C1 segment of cervical spinal cord (tissue), 14 donors: Measurements from ENCODE around the gene EFL1.
"Not testable (repeated sequence)": the region's sequence is repeated elsewhere in the genome, so short reads cannot be mapped to it uniquely, and the experiment has no call there.

ENCODE experiments used
- DNase-seq, 14 donors: peaks; one replicate each; lab custom pipeline; 2025; lab: John Stamatoyannopoulos, UW

EFL1 gene

DNA sequence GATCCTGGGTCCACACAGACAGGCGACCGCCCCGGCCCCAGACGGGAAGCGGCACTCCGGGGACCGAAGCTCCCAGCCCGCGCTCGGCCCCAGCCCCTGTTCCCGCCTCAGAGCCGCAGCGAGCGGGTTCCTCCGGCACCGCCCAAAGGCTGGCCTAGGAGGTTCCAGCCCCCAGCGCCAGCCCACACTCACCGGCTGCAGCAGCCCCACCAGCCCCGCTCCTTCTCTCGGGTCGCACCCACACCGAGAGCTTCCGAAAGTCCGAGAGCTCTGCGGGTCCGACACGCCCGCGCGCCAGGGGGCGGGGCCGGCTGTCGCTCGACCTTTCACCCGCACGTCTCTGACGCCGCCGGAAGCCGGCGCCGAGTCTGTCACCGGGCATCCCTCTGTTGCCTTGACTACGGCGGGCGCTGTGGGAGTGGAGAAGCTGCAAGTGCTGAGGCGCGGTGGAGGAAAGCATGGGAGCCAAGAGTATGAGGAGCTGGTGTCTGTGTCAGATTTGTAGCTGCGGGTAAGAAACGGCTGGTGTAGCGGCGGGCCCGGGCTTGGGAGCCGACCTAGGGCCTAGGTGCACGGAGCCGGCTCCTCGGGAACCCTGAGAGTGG lies at the start of gene EFL1, which contains the start of gene SAXO2:
Gene EFL1, minus strand, starts transcription at position 313 of the 605 bp plus-strand sequence. CDS start 956 bp downstream, outside the sequence.
Gene SAXO2, plus strand, starts transcription at position 397 of the 605 bp plus-strand sequence. Its CDS starts 62 bp downstream, at position 459.
- peak; percentile 51 to 90 (median 86) for DNase-seq

DNA sequence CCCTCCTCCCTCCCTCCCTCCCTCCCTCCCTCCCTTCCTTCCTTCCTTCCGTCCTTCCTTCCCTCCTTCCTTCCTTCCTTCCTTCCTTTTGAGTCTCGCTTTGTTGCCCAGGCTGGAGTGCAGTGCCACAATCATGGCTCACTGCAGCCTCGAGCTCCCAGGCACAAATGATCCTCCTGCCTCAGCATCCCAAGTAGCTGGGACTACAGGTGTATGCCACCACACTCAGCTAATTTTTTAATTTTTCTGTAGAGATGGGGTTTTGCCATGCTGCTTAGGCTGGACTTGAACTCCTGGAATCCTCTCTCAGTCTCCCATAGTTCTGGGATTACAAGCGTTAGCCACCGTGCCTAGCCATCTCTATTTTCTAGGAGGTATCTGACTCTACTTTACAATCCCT lies 48.8 kb upstream of the EFL1 start:
- not testable (repeated sequence) for DNase-seq

DNA sequence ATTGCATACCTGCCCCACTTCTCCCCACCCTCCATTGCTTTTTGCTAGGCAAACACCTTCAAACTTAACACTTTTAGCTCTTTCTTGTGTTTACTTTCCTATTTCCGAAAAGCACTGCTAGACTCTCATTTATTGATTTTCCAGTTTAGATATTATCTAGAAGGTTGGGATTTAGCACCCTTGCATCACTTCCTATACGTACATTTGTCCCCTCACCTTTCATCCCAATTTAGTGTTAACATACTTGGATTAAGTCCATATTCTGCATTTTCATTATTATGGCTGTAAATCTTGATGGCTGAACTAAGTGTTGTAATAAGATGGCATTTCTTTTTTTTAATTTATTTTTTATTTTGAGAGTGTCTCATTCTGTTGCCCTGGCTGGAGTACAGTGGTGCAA lies 47.3 kb upstream of the EFL1 start:
- DNase-seq = no peak

DNA sequence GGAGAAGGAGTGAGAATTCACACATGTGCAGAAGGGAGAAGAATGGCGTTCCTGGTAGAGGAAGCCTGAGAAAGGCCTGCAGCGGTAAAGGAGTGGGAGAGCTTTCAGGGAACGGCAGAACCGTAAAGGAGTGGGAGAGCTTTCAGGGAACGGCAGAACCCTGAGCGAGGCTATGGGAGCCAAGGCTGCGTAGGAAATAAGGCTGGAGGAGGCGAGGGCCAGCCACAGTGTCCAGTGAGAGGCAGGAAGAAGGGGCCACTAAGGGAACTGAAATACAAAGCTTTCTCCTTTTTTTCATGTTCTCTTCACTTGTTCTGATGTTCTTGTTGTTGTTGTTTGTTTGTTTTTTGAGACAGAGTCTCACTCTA lies 45.2 kb upstream of the EFL1 start:
- DNase-seq = no peak

DNA sequence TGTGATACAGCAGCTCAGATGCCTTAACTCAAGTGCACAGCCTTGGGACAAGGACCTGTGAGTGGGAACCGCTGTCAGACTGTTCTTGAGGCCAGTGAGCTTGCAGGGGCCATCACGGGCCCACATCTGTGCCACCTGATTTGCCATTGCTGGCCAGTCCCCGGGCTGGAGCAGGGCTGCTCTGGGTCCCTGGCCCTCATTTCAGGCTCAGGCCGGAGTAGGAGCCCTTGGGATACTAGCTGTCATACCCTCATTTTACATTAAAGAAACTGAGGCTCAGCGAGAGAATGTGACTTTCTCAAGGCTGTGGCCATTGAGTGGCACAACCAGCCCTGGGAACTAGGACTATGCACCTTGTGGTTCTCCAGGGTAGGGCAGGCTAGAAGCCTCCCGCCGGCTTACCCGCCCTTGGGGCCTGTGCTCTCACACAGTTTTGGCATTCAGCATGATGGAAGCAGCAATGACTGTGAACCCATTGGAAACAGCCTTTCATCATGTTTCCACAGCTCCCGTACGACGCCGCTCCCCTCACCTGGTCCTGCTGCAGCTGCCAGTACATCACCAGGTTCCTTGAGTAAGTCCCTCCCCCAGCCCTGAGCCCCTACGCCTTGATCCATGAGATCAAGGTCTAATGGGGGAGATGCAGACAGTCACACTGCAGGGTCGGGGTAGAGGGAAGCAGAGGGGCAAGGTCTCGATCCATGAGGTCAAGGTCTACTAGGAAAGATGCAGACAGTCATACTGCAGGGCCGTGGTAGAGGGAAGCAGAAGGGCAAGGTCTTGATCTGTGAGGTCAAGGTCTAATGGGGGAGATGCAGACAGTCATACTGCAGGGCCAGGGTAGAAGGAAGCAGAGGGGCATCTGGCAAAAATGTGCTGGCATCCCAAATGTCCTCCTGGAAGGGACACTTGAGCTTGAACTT lies 44.5 kb upstream of the EFL1 start:
- DNase-seq = no peak

DNA sequence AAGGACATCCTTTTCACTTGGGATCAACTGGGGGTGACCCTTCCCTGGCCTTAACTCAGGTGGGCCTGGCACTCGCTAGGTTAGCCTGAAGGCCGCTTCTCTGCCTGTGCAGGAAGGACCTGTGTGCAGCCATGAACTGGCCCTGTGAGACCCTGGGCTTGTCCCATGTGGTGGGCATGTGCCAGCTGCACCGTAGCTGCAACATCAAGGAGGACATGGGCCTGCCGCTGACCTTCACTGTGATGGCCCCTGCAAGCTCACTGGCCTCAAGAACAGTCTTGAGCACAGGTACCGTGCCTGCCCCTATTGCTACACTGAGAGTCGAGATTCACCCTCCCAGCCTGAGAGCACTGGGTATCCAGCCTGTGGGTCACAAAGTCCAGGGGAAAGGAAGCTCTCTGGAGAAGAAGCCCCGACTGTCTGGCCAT lies 43.1 kb upstream of the EFL1 start:
- no peak for DNase-seq

DNA sequence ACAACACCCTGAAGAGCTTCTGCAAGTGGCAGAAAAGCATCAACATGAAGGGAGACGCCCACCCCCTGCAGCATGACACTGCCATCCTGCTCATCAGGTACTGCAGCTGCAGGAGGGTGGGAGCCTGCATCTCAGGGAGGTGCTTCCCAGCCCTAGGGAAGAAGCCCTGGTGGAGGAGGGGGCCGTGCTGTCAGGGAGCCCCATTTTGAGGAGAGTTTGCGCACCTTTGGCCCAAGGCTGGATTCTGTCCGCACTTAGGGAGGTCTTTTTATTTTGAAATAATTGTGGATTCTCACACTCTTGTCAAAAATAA lies 42.2 kb upstream of the EFL1 start:
- no peak for DNase-seq

DNA sequence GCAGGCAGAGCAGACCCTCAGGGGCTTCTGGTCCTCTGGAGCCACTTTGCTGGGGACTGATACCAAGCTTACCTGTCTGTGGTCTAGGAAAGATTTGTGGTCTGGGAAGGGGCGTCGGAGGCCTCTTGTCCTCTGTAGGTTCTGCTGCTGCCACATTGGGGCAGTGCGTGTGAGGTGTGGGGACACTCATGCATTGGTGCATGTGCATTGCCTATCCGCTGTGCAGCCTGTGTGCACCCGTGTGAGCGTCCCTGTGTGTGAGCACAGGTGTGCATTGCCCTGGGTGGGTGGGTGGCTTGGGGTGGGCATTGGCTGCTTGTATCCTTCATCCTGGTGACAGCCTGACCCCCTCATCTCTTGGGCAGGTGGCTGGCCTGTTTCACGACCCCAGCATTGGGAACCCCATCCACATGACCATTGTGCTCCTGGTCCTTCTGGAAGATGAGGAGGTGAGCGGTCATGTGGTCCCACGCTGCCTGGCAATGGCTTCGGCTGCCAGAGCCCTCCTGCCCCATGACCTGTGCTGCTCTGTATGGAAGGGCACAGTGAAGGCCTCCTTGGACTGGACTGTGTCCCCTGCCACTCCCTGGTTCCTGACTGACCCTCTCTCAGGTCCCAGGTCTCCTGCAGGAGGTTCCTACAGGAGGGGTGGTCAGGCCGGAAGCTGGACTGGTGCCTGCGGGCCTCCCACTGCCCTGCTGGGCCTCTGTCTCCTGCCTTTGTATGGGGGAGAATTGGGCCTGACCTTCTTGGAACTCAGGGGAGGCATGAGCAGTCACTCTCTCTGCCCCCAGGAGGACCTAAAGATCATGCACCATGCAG lies 41.6 kb upstream of the EFL1 start:
- no peak for DNase-seq

DNA sequence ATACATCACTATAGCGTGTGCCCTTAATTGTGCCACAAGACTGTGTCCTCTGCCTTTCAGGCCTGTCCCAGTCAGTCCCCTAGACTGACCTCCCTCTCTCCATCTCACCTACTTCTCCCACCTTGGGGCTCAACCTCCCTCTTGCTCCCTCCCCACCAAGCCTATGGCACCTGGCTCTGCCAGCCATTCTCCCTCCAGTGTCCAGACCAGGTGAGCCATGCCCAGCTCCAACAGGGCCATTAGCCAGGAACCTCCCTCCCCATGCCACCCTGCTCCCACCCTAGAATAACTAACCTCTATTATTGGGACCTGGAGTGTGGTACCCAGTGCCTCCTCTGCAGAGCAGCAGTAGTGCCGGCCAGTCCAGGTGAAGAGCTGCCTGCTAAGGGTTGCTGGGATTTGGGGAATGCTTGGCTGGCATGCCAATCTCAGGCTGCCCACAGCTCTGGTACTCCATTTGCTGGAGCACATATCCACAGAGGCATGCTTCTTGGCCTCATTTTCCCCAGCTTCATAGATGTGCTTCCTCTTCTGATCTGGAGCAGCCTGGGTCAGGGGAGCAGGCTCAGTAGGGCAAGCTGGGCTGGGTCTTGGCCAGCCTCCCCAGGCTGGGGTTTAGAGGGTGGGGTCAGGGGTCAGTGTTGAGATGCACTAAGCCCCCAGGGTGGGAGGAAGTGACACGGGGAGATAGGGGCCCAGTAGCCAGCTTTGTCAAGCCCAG lies 38.9 kb upstream of the EFL1 start:
- DNase-seq = no peak

DNA sequence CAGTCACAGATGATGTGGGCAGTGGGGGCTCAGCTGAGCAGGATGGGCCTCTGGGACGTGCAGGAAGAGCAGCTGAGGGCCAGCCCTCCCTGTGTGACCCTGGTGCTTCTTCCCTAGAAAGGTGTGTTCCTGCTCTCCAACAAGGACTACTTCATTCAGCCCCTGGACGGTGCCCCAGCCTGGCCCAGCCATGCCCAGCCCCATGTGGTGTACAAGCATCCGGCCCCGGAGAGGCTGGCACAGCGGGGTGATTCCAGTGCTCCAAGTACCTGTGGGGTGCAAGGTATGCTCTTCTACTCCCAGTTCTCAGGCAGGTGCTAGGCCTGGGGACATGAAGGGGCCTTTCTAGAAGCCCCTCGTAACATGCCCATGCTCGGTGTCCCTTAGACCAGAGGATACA lies 38.3 kb upstream of the EFL1 start:
- no peak for DNase-seq

DNA sequence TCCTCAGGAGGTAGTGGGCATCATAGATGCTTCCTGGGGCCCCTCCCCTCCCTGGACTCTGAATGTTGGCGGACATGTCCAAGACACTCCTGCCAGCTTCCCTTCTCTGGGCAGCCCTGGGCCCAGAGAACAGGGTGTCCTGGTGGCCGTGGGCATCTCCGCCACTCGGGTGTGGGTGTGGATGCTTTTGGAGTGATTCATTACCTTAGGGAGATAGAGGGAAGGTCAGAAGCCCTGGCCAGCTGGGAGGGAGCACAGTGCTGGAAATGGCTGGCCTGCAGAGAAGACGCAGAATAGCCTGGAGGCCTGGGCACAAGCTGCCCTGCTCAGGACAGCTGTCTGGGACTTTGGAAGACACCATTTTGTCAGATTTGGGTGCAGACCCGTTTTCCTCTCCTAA lies 37.8 kb upstream of the EFL1 start:
- not testable (repeated sequence) for DNase-seq

DNA sequence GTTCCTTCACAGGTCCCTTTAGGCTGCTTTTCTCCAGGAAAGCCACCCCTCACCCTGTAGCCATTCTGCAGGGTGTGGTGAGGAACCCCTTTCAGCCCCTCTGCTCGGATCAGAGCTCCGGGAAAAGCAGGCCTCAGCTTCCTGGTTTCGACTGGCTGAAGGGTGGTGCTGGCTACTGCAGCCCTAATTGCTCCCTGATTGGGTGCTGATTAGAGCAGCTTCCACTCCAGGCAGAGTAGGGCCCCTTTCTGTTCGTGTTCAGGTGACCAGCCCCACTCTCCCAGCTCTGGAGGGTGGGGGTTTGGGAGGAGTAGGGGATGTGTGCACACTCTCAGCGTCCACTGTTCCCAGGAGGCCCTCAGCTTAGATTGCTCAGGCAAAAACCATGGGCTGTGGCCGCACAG lies 37.0 kb upstream of the EFL1 start:
- not testable (repeated sequence) for DNase-seq

DNA sequence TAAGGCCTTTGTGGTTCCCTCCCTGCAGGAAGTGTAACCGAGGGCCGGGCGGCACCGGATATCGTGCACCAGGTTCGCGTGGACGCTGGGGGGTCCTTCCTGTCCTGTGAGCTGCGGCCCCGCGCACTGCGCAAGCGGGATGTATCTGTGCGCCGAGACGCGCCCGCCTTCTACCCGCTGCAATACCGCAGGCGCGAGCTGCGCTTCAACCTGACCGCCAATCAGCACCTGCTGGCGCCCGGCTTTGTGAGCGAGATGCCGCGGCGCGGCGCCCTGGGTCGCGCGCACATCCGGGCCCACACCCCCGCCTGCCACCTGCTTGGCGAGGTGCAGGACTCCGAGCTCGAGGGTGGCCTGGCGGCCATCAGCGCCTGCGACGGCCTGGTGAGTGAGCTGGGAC lies 36.0 kb upstream of the EFL1 start:
- DNase-seq = no peak

DNA sequence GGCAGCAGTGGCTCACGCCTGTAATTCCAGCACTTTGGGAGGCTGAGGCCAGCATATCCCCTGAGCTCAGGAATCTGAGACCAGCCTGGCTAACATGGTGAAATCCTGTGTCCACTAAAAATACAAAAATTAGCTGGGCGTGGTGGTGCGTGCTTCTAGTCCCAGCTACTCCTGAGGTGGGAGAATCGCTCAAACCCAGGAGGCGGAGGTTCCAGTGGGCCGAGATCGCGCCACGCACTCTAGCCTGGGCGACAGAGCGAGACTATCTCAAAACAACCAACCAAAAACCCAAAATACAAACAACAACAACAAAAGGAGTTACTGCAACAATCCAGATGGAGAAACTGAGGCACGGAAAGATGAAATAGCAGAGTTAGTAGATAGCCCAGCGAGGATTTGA lies 35.5 kb upstream of the EFL1 start:
- DNase-seq = no peak

DNA sequence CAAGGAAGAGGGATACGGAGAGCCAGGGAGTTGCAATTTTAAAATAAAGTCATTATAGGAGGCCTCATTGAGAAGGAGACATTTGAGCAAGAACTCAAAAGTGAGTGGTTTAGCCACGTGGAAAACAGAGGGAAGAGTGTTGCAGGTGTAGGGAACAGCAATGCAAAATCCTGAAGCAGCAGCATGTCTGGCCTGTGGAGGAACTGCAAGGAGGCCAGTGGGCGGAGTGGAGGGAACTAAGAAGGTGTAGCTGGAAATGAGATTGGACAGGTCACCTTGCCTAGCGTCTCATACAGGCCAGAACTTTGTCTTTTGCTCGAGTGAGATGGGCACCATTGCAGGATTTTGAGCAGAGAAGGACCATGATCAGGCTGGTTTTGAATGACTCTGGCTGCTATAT lies 35.0 kb upstream of the EFL1 start:
- DNase-seq = no peak

DNA sequence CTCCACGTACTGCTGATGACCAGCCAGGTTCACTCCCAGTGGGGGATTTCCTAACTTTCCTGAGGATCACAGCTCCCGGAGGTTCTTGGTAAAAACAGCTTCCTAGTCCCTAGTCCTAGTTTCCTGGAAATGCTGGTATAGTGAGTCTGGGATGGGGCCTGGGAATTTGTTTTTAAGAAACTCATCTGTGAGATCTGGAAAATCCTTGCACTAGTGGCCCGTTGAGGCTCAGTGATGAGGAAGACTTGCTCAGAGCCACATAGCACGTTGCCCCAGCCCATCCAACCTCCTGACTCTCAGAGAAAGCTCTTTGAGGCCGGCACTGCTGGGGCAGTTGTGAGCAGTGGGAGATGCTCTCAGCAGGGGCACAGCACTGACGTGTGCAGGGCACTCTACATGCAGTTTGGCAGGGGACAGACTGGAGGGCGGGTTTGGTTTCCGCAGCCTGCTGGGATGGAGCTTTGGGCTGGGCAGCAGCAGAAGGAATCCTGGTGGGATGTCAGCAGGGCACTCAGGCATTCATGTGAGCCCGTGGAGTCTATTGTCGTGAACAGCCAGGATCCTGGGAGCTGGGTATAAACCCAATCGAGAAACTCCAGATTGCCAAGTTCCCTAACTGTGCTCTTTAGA lies 31.6 kb upstream of the EFL1 start:
- no peak for DNase-seq

DNA sequence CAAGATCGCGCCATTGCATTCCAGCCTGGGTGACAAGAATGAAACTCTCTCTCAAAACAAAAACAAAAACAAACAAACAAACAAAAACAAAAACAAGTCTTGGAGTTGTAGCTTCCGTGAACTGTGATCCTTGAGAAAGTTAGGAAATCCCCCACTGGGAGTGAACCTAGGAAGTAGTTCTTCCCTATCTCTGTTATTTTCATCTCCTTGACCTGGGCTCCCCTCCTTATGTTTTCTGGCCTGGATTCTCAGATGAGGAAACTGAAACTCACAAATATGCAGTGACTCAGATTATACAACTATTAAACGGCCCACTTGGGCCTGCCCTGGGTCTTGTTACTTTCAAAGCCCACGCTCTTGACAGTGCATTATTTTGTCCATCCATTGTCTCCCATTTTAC lies 29.7 kb upstream of the EFL1 start:
- no peak for DNase-seq

DNA sequence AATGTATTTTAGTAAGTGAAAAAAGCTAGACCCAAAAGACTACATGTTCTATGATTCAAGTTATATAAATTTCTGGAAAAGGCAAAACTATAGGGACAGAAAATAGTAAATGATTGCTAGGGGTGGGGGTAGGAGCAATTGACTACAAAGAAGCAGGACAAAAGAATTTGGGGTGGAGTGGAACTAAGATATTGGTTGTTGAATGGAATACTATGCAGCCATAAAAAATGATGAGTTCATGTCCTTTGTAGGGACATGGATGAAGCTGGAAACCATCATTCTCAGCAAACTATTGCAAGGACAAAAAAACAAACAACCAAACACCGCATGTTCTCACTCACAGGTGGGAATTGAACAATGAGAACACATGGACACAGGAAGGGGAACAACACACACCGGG lies 25.7 kb upstream of the EFL1 start:
- DNase-seq = not testable (repeated sequence)

DNA sequence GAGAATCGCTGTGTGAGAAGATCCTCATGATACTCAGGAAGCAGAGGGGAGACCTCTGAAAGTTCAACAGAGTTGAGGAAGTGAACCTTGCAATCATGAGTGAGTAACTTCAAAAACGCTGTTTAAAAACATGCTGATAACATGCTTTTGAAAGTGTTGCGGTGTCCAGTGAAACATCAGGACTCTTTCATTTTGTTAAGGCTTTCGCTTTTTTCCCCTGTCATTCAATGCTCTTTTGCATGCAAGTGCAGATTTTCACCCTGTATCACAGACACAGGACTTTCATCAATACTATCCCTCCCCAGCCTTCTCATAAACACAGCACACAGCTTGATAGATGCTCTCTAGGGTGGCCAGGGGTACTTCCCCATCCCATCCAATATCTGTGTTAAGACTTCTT lies 23.9 kb upstream of the EFL1 start:
- DNase-seq = not testable (repeated sequence)

DNA sequence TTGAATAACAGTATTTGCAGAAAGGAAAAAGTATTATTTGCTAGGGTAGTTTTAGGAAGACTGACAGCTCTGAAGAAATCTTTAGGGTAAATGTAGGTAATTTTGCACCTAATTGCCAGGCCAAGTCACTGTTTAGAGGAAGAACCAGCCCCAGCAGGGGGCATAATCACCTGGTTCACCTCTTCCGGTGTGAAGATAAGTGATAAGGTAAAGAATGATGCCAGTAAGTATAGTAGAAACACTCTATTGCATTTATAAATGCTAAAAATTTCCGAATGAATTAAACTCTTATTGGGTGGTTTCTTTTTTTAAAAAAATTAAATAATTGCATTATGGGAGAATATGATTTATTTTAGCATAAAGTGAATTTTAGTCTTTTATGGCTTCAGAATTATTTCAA lies 21.8 kb upstream of the EFL1 start:
- not testable (repeated sequence) for DNase-seq

DNA sequence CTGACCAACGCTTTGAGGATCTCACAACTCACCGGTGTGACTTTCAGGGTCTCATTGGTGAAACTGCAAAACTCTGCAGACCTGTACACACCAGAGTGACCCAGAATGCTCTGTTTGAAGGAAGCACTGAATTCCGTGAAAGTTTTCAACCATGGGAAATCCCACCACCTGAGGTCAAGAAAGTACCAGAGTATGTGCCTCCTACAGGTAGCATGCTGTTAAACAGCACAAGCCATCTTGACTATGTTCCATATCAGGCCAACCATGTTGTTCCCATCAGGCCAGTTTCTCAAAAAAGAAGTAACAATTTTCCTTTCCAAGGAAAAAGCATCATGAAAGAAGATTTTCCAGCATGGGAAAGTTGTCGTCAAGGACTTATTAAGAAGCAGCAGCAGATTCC lies 19.9 kb upstream of the EFL1 start:
- not testable (repeated sequence) for DNase-seq
